Ecto neural progenitor cell (in vitro differentiated cells): Measurements from ENCODE around the gene SYNDIG1.

Experiments used
- DNase-seq: peaks from one replicate; pipeline ENCODE4 v3.0.0-alpha.2; 2018; ENCODE audit warnings: low spot score

The SYNDIG1 gene

DNA sequence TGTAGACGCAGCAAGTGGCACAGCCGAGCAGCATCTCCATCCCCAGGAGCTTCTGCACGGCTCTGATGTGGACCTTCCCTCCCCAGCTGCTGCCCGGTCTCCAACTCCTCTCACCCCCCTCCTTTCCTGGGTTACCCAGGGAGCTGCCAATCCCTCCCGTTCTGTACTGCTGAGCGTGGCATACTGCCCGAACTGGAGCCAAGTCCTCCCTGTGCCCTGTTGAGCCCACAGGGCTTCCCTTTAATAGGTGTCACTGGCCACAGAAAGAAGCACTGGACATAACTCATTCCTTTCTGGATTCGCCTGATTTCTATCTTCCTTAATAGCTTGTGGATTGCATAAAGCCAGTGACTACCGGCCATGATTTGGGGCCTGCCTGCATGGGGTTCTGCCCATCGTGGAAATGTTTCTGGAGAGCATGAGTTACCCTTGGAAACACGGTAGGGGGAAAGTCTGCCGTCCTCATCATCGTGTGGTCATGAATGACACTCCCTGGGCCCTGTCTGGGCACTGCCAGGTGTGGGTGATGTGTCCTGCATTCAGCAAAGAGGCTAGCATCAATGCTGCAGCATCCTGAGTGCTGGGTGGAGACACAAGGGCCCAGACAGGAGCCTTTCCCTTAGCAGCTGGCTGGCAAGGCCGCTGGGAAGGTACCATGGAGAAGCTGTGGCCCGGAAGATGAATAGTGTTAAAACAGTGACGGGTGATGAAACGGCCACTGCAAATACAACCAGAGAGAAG, 189.7 kb downstream of the SYNDIG1 start:
- no peak for DNase-seq

DNA sequence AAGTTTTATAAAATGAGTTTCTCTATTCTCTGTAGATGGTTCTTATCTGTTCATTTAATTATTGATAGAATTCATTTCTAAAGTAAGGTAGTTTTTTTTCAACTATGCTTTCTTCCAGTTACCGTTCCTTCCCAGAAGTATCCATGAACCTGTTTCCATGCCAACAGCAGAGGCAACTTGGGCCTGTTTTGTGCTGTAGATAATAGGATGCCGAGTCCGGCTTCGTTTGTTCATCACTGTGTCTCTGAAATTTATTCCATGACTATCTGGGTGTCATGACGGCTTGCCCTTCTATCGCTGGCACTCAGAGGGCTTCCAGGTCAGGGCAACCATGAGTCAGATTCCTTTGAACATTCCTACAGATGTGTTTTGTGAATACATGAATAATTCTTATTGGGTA, 190.4 kb downstream of the SYNDIG1 start:
- DNase-seq: no peak

DNA sequence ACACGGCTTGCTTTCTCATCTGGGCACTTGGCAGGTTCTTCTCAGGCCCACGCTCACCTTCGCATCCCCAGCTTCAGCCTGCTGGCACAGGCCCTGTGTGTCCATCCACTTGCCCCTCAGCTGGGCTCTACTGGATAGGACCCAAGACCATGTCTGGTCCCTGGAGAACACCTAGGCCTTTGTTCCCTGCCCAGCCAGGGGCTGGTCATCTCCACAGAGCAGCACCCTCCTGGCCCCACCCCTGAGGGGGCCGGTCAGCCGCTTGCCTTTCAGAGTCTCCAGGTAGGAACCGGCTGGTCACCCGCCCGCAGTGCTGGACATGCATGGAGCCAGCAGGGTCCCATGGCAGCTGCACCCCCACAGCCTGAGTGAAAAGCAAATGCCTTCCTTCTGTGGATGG, 191.2 kb downstream of the SYNDIG1 start:
- no peak for DNase-seq

DNA sequence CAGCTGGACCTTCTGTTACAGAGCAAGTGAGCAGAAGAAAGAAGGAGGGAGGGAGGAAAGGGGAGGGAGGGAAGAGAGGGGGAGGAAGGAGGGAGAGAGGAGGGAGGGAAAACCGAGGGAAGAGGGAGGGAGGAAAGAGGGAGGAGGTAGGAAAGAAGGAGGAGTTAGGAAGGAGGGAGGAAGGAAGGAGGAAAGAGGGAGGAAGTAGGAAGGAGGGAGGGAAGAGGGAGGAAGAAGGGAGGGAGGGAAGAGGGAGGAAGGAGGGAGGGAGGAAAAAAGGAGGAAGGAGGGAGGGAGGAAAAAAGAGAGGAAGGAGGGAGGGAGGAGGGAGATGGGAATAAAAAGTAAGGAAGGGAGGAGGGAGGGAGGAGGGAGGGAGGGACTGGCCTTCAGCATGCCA, 191.8 kb downstream of the SYNDIG1 start:
- no peak for DNase-seq

DNA sequence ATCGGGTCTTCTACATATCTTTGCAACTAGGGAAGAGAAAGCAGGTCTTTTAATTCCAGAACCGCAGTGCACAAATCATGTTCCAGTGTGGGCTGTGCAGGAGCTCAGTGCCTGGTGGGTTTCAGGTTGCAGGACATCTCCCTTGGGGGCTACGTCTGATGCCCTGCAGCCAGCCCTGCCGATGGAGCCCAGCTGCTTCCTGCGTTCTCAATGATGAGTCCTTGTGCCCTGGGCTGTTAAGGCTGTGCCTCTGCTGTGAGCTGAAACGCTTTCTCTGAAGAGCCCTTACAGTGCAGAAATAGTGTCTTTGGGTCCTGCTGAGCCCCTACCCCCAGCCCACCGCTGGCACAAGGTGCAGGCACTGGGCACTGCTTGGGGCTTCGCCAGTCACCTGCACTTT, 192.9 kb downstream of the SYNDIG1 start:
- no peak for DNase-seq

DNA sequence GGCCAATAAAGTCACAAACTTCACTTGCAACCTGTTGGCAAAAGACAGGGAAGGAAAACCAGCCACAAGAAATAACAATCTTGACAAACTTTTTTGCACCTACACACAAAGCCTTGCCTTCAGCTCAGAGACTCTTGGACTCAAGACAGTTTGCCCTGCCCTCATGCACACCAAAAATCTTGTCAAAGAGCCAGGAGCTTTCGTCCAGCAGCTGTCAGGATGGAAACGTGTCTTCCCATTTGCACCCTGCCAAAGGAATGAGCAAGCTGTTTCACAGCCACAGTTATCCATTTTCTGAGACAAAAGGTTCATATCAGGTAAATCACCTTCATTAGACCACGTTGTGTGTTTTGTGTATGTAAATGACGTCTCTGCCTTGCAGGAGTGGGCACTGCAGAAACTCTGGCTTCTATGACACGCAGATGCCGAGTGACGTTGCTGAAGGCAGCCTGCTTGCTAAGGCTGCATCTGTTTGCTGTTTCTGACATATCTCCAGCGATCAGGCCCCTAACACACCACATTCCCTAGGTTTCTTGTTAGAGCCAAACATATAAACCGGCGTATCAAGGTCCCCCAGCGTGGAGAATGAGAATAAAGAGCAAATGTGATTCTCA, 193.4 kb downstream of the SYNDIG1 start:
- DNase-seq: no peak

GRCh38 chr20:24663496-24663895, 194.1 kb downstream of the SYNDIG1 start:
- DNase-seq: no peak

DNA sequence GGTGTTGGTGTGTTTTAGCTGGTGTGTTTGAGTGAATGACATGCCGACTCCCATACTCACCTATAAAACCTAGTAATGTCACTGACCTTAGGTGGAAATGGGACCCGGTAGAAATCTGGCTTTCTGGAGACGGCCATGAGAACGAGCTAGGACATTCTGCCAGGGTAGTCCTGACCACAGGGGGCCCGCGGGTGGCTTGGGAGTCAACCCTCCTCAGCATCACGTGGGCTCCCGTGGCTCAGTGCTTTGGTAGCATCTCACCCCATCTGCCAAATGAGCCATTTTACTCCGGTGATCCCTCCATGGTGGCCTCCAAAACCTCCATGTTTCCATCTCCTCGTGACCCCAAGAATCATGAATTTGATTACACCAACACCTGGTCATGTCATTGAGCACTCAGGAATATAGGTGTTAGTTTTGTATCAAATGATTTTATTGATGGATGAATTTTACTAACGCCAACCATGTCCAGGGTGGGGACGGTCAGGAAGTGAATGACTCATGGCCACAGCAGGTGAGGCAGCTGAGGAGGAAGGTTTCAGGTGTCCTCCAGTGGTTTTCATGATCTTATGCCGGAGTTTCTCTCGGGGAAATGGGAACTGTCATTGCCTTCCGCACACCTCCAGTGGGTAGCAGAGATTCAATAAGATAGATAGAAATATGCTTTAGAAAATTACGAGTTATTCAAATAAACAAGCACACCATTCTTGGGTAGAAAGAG, 195.0 kb downstream of the SYNDIG1 start:
- no peak for DNase-seq

GRCh38 chr20:24665196-24665595, 195.8 kb downstream of the SYNDIG1 start:
- DNase-seq: no peak

DNA sequence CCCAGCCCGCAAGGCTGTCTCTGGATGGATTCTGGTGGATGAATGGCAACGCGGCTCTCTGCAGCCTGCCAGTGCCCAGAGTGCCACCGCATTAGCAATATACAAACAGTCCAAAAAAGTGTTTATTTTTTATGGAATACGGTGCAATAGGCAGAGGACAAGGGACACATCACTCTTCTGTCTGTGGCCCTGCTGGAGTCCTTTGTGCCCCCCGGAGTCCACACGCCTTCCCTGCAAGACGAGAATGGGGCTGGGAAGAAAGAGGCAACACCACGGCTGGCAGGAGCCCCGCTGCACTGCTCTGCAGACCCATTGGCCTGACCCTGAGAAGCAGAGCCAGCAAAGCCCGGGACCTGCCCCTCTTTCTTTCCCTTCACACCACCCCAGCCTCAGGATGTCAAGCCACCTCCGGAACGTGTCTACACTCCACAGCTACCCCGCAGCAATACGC, 196.3 kb downstream of the SYNDIG1 start:
- no peak for DNase-seq

DNA sequence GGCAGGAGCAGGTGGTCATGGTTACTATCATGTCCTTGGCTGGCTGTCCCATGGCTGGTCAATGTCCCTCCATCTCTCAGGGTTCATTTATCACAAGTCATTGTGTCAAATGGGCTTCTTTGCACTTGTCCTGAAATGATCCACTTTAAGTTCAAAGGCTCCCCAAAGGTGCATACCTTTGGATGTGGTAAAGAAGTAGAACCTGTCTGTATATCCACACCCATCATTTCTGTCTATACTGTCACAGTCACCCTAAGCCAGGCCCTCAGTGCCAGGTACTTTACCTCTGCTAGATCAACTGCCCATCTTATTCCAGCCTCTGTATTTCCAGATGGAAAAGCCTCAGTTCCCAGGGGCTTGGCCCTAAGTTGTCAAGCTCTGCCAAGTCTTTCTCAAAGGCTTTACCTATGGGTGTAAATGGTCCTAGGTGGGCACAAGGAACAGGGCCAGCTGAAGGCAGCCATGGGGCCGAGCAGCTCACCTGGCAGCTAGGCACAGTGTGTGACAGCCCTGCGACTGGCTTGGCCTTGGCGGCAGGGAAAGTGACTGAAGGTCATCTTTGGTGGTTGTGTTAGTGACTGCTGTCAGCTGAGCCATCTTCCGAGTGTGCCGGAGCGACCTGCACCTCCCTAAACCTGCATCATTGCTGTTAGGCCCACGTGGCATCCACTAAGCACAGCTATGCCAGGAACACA, 198.4 kb downstream of the SYNDIG1 start:
- DNase-seq: no peak

DNA sequence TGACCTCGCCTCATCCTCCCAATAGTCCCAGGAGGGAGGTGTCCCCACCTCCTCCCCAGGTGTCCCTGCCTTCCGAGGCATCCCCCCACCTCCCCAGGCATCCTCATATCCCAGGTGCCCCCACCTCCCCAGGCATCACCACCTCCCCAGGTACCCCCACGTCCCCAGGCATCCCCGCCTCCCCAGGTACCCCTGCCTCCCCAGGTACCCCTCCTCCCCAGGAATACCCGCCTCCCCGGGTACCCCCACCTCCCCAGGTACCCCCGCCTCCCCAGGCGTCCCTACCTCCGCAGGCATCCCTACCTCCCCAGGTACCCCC, 198.9 kb downstream of the SYNDIG1 start:
- no peak for DNase-seq

GRCh38 chr20:24668791-24669190, 199.4 kb downstream of the SYNDIG1 start:
- no peak for DNase-seq

DNA sequence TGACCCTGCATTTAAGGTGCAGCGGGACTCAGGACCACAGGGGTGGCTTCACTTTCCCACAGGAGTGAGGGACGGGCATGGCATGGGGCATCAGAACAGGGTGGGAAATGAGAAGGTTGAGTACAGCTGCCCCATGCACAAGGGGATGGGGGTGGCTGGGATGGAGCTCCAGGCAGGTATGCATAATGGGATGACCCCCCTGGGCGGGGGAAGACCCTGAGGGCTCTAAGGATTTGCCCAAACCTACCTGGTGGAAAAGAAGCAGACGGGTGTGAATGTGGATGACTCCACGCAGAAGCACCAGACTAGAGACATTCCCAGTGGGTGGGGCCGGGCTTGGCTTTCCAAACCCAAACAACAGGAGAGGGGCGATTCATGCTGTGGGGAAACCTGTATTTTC, 200.3 kb downstream of the SYNDIG1 start:
- no peak for DNase-seq

GRCh38 chr20:24670341-24670872, 201.0 kb downstream of the SYNDIG1 start:
- DNase-seq: no peak

GRCh38 chr20:24670981-24671380, 201.6 kb downstream of the SYNDIG1 start:
- DNase-seq: no peak

GRCh38 chr20:24672181-24672880, 202.9 kb downstream of the SYNDIG1 start:
- no peak for DNase-seq

DNA sequence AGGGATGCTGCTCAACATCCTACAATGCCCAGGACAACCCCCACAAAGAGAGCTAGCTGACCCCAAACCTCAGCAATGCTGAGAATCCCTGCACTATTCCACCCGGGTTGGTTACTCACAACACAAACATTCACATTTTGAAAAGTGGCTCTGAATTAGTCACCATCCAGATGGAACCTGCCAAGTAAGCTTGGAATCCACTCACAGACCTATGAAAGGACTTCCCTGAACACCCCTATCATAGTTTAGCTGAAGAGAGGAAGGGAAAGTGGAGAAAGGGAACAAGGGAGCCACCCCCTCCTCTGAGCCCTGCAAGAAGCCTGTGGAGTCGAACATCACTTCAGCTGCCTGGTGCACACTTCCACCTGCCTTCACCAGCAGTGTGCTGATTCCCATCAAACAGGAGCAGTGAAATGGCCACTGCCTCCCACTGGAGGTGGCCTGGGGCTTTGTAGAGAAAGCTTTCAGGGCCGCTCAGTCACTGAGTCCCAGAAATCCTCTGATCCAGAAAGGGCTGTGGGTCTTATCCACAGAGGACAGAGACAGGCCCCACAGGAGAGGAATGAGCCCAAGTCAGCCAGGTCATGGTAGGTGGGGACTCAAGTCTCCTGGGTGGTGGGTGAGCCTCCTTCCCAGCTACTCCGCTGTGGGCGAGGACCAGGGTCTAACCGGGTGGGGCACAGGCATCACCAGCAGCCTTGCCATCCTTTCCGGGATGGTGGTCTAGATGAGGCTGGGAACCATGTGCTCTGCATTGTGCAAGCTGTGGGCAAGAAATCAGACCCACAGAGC, 203.7 kb downstream of the SYNDIG1 start:
- DNase-seq: no peak

DNA sequence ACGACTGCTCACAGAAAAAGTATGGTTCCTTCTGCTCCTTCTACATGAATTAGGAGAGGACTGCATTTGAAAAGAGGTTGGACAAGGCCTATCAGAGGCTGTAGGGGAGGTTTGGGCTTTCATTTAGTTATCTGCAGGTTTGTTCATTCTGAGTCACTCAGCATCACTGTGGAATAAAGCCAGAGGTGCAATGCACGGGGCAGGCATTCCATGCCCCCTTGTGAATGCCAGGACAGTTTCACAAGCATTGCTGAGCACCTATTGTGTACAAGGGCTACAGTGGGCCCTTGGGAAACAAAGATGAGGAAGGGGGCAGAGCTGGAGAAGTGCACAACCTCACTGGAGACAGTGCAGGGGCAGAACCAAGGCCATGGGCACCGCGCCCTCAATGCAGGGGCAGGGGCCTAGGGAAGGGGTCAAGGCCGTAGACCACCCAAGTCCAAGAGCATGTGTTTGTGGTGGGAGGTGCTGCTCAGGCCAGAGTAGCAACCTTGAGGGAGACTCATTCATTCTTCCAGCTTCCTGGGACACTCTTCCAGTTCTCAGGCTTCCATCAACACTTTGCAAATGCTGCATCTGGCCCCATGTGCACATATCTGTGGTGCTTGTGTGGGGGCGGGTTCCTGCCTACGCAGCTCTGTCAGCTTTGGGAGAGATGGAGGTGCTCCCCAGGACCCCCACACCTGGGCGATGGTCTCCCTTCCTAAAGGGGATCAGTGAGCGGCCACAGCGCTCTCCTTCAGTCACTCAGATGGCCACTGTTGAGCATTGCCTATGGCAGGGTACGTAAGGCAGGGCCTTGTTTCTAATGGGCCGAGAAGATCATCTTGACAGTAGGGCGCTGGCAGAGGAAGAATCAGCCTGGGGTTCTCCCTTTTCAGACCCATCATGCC, 204.5 kb downstream of the SYNDIG1 start:
- no peak for DNase-seq
